H9 (cell line): ENCODE measurements around the gene KRT36. TPM values are rescaled to one million over a fixed set of nuclear protein-coding genes. Genes with fewer than 3 reads are reported as not detected.

Source experiments
- DNase-seq: peaks from one replicate; pipeline ENCODE4 v3.0.0-alpha.2; 2017
- H2AFZ ChIP-seq: one replicate; pipeline ENCODE4 v1.6.1; 2013; ENCODE audit warnings: mild to moderate bottlenecking, low read length, control low read depth, moderate library complexity
- H2AK5ac ChIP-seq: 2 replicates; pipeline ENCODE4 v1.6.1; 2013; ENCODE audit warnings: low read length, control low read depth, mixed read lengths; ENCODE audit not compliant: insufficient read length
- H2BK120ac ChIP-seq: one replicate; pipeline ENCODE4 v1.6.1; 2013; ENCODE audit warnings: low read depth, mild to moderate bottlenecking, low read length, control low read depth, inconsistent platforms; ENCODE audit not compliant: poor library complexity, severe bottlenecking
- H2BK12ac ChIP-seq: 2 replicates; pipeline ENCODE4 v1.6.1; 2013; ENCODE audit warnings: low read length, control low read depth, mixed read lengths, low read depth; ENCODE audit not compliant: insufficient read length
- H2BK15ac ChIP-seq: 2 replicates; pipeline ENCODE4 v1.6.1; 2013; ENCODE audit warnings: low read depth, low read length, control low read depth
- H2BK20ac ChIP-seq: one replicate; pipeline ENCODE4 v1.6.1; 2013; ENCODE audit warnings: low read depth, mild to moderate bottlenecking, low read length, control low read depth, inconsistent platforms; ENCODE audit not compliant: poor library complexity, severe bottlenecking
- H2BK5ac ChIP-seq: 2 replicates; pipeline ENCODE4 v1.6.1; 2013; ENCODE audit warnings: low read length, control low read depth, mixed read lengths; ENCODE audit not compliant: insufficient read length
- H3K14ac ChIP-seq: 2 replicates; pipeline ENCODE4 v1.6.1; 2013; ENCODE audit warnings: low read length, control low read depth; ENCODE audit not compliant: insufficient read depth
- H3K18ac ChIP-seq: 2 replicates; pipeline ENCODE4 v1.6.1; 2013; ENCODE audit warnings: low read depth, mild to moderate bottlenecking, mixed read lengths, low read length, control low read depth; ENCODE audit not compliant: insufficient read length
- H3K23ac ChIP-seq: 2 replicates; pipeline ENCODE4 v1.6.1; 2013; ENCODE audit warnings: low read length, control low read depth, mixed read lengths, low read depth; ENCODE audit not compliant: insufficient read length
- H3K23me2 ChIP-seq: 2 replicates; pipeline ENCODE4 v1.6.1; 2013; ENCODE audit warnings: low read depth, mild to moderate bottlenecking, mixed read lengths, low read length, control low read depth; ENCODE audit not compliant: insufficient read length, poor library complexity, severe bottlenecking
- H3K27ac ChIP-seq: 2 replicates; pipeline ENCODE4 v1.5.1; 2013; ENCODE audit warnings: low read length, control low read depth, mixed read lengths, low read depth; ENCODE audit not compliant: insufficient read length
- H3K27me3 ChIP-seq: 2 replicates; pipeline ENCODE4 v1.6.1; 2013; ENCODE audit warnings: low read length, control low read depth, inconsistent platforms; ENCODE audit not compliant: insufficient read depth
- H3K4ac ChIP-seq: 2 replicates; pipeline ENCODE4 v1.6.1; 2013; ENCODE audit warnings: low read depth, mild to moderate bottlenecking, control low read depth, inconsistent platforms, low read length, moderate library complexity
- H3K4me1 ChIP-seq: 2 replicates; pipeline ENCODE4 v1.6.1; 2013; ENCODE audit warnings: low read length, control low read depth, inconsistent platforms; ENCODE audit not compliant: insufficient read depth
- H3K4me2 ChIP-seq: 2 replicates; pipeline ENCODE4 v1.6.1; 2013; ENCODE audit warnings: low read length, control low read depth, mixed read lengths; ENCODE audit not compliant: insufficient read length, insufficient read depth
- H3K56ac ChIP-seq: 2 replicates; pipeline ENCODE4 v1.6.1; 2013; ENCODE audit warnings: low read depth, mild to moderate bottlenecking, mixed read lengths, low read length, control low read depth; ENCODE audit not compliant: insufficient read length
- H3K79me1 ChIP-seq: 2 replicates; pipeline ENCODE4 v1.6.1; 2013; ENCODE audit warnings: low read depth, mild to moderate bottlenecking, moderate library complexity, low read length, control low read depth, inconsistent platforms; ENCODE audit not compliant: insufficient read depth, poor library complexity, severe bottlenecking
- H3K79me2 ChIP-seq: 2 replicates; pipeline ENCODE4 v1.6.1; 2013; ENCODE audit warnings: low read length, control low read depth, inconsistent platforms; ENCODE audit not compliant: insufficient read depth
- H3K9ac ChIP-seq: 2 replicates; pipeline ENCODE4 v1.6.1; 2013; ENCODE audit warnings: low read length, control low read depth, mixed read lengths; ENCODE audit not compliant: insufficient read length; ENCODE audit errors: extremely low read depth
- H3K9me3 ChIP-seq: one replicate; pipeline ENCODE4 v1.6.1; 2013; ENCODE audit warnings: low read depth, low read length, inconsistent platforms; ENCODE audit not compliant: control insufficient read depth
- H3T11ph ChIP-seq: one replicate; pipeline ENCODE4 v1.6.1; 2013; ENCODE audit warnings: mild to moderate bottlenecking, low read length, control low read depth, inconsistent platforms
- H4K20me1 ChIP-seq: one replicate; pipeline ENCODE4 v1.6.1; 2013; ENCODE audit not compliant: control insufficient read depth, insufficient read length, insufficient read depth
- H4K5ac ChIP-seq: 2 replicates; pipeline ENCODE4 v1.6.1; 2013; ENCODE audit warnings: low read depth, mild to moderate bottlenecking, mixed read lengths, low read length, control low read depth; ENCODE audit not compliant: insufficient read length
- H4K8ac ChIP-seq: replicated peaks from 2 replicates; pipeline ENCODE4 v1.6.1; 2013; ENCODE audit warnings: low read length, control low read depth, mixed read lengths, low read depth; ENCODE audit not compliant: insufficient read length
- H4K91ac ChIP-seq: 2 replicates; pipeline ENCODE4 v1.6.1; 2013; ENCODE audit warnings: low read depth, mild to moderate bottlenecking, moderate library complexity, mixed read lengths, low read length, control low read depth; ENCODE audit not compliant: insufficient read length
- H3K27ac Mint-ChIP-seq, 3 experiments: 2 replicates in 2 of 3; 3 replicates in 1 of 3; pipeline ENCODE4 v1.8.0; 2020 to 2021; ENCODE audit warnings: mixed read lengths in 3 of 3, mild to moderate bottlenecking in 1 of 3, moderate library complexity in 1 of 3
- H3K27me3 Mint-ChIP-seq: 2 replicates; pipeline ENCODE4 v1.8.0; 2021; ENCODE audit warnings: low read depth, mild to moderate bottlenecking, moderate library complexity, mixed read lengths
- H3K36me3 Mint-ChIP-seq, 3 experiments: 2 replicates in 2 of 3; 3 replicates in 1 of 3; pipeline ENCODE4 v1.8.0; 2020 to 2021; ENCODE audit warnings: low read depth in 3 of 3, mixed read lengths in 3 of 3; ENCODE audit not compliant: insufficient read depth in 1 of 3
- H3K4me1 Mint-ChIP-seq, 2 experiments: 2 replicates each; pipeline ENCODE4 v1.8.0; 2020; ENCODE audit warnings: mixed read lengths in 2 of 2
- H3K4me3 Mint-ChIP-seq, 2 experiments: 2 replicates in 1 of 2; 3 replicates in 1 of 2; pipeline ENCODE4 v1.8.0; 2020 to 2021; ENCODE audit warnings: mild to moderate bottlenecking in 2 of 2, mixed read lengths in 2 of 2, moderate library complexity in 1 of 2
- H3K9me3 Mint-ChIP-seq, 2 experiments: 2 replicates in 1 of 2; 3 replicates in 1 of 2; pipeline ENCODE4 v1.8.0; 2020; ENCODE audit warnings: mild to moderate bottlenecking in 2 of 2, mixed read lengths in 2 of 2, moderate library complexity in 1 of 2
- WGBS: extraction: QIAGEN DNeasy Blood & Tissue Kit; methylation state at CpG from one replicate; pipeline ENCODE4 v1.1.7; 2013; ENCODE audit warnings: missing lambda C conversion rate, low lambda C conversion rate, mixed read lengths; ENCODE audit not compliant: insufficient read length; ENCODE audit errors: extremely low coverage; 5-methylcytosine and 5-hydroxymethylcytosine counted together
- total RNA-seq: library from RNA; stranded (reverse); gene quantifications from 2 replicates; pipeline ENCODE4 v1.2.1, GENCODE V29; 2021
- TF ChIP-seq, protein P1 (sequence below): fragments of 200-600 bp; sonication (generic); conservative IDR thresholded peaks from 3 replicates; pipeline ENCODE4 v1.8.0; 2021; ENCODE audit warnings: antibody characterized with exemption, mild to moderate bottlenecking

Gene KRT36
- total RNA-seq, 1 experiment from 2014 or later: not detected

- Histone ChIP-seq H2BK5ac (no peak overlapping the region), H4K8ac (no peak overlapping the region), H2AK5ac (no peak overlapping the region), H3K23ac (no peak overlapping the region), H3K14ac (no peak overlapping the region), H4K20me1 (no peaks in the 10 kb centered on the region), H4K5ac (no peak overlapping the region), H2BK20ac (no peak overlapping the region), H3K4me1 (no peaks in the 10 kb centered on the region), H2BK15ac (no peak overlapping the region), H3K27ac (no peak overlapping the region), H3K56ac (no peak overlapping the region), H3K9me3 (no peaks in the 10 kb centered on the region), H3K23me2 (no peaks in the 10 kb centered on the region), H3K4ac (no peak overlapping the region), H2AFZ (no peak overlapping the region), H3T11ph (no peak overlapping the region), H2BK120ac (no peak overlapping the region), H3K79me1 (no peaks in the 10 kb centered on the region), H3K4me2 (no peak overlapping the region), H3K79me2 (no peaks in the 10 kb centered on the region), H3K9ac (no peak overlapping the region), H2BK12ac (no peak overlapping the region), H4K91ac (no peak overlapping the region), H3K18ac (no peak overlapping the region), H3K27me3 (no peaks in the 10 kb centered on the region)
- TF ChIP-seq, protein P1, sequence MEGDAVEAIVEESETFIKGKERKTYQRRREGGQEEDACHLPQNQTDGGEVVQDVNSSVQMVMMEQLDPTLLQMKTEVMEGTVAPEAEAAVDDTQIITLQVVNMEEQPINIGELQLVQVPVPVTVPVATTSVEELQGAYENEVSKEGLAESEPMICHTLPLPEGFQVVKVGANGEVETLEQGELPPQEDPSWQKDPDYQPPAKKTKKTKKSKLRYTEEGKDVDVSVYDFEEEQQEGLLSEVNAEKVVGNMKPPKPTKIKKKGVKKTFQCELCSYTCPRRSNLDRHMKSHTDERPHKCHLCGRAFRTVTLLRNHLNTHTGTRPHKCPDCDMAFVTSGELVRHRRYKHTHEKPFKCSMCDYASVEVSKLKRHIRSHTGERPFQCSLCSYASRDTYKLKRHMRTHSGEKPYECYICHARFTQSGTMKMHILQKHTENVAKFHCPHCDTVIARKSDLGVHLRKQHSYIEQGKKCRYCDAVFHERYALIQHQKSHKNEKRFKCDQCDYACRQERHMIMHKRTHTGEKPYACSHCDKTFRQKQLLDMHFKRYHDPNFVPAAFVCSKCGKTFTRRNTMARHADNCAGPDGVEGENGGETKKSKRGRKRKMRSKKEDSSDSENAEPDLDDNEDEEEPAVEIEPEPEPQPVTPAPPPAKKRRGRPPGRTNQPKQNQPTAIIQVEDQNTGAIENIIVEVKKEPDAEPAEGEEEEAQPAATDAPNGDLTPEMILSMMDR: no peak
- peaks cover 6 to 11% of the 10 kb centered on the region in 2 experiments; a peak in 3 of 5 replicates for H3K9me3 Mint-ChIP-seq
- H3K4me1 Mint-ChIP-seq: no peaks in the 10 kb centered on the region
- no peaks in the 10 kb centered on the region; a peak in 1 of 7 replicates for H3K36me3 Mint-ChIP-seq
- no CpG with 5 or more reads among the region's 8 CpGs for WGBS
- peaks cover 4% of the 10 kb centered on the region for H3K27me3 Mint-ChIP-seq
- H3K4me3 Mint-ChIP-seq: no peak overlapping the region
- no peak for DNase-seq
- H3K27ac Mint-ChIP-seq: no peak overlapping the region; a peak in 1 of 7 replicates
These were observed 14.8 kb downstream of the KRT36 start for GRCh38 chr17:41474863-41475262.
